Natural killer cell (primary cell): ENCODE results near the gene PSMC5. TPM values are rescaled to one million over a fixed set of nuclear protein-coding genes. Genes with fewer than 3 reads are reported as not detected.
"Not testable (repeated sequence)": the region's sequence is repeated elsewhere in the genome, so short reads cannot be mapped to it uniquely, and the experiment has no call there.

ENCODE experiments used
- ATAC-seq, 3 donors: fragments of 150-1000 bp in 2 of 3; fragments of 200-7000 bp in 1 of 3; cut with Tn5 transposase; 1 replicate in 1 of 3; 2 replicates in 2 of 3; pipeline ENCODE4 v1.10.0; 2021; ENCODE audit warnings: mild to moderate bottlenecking in 2 of 3, moderate library complexity in 2 of 3
- DNase-seq, 2 donors: peaks; one replicate each; pipeline versions ENCODE4 v3.0.0 to v3.0.0-alpha.2; 2013 to 2021; ENCODE audit warnings: mixed read lengths in 1 of 2
- H3K27ac ChIP-seq: one replicate; pipeline ENCODE4 v1.5.1; 2013; ENCODE audit warnings: mild to moderate bottlenecking, low read length
- H3K27me3 ChIP-seq: one replicate; pipeline ENCODE4 v1.6.1; 2013; ENCODE audit warnings: low read length; ENCODE audit not compliant: control insufficient read depth, insufficient read depth
- H3K36me3 ChIP-seq: one replicate; pipeline ENCODE4 v1.6.1; 2013; ENCODE audit warnings: low read length; ENCODE audit not compliant: control insufficient read depth, insufficient read depth
- H3K4me1 ChIP-seq: one replicate; pipeline ENCODE4 v1.6.1; 2013; ENCODE audit warnings: low read length; ENCODE audit not compliant: control insufficient read depth, insufficient read depth
- H3K4me3 ChIP-seq: one replicate; pipeline ENCODE4 v1.5.1; 2013; ENCODE audit warnings: low read length
- H3K9me3 ChIP-seq: one replicate; pipeline ENCODE4 v1.6.1; 2013; ENCODE audit warnings: low read length; ENCODE audit not compliant: control insufficient read depth, insufficient read depth
- H3K27ac Mint-ChIP-seq, 2 donors: one replicate each; pipeline ENCODE4 v1.8.0; 2022; ENCODE audit warnings: mild to moderate bottlenecking in 2 of 2, mixed read lengths in 2 of 2, moderate library complexity in 1 of 2
- H3K27me3 Mint-ChIP-seq, 2 donors: one replicate each; pipeline ENCODE4 v1.8.0; 2022; ENCODE audit warnings: low read depth in 2 of 2, mixed read lengths in 2 of 2
- H3K36me3 Mint-ChIP-seq: one replicate; pipeline ENCODE4 v1.8.0; 2022; ENCODE audit warnings: mixed read lengths
- H3K4me1 Mint-ChIP-seq, 2 donors: one replicate each; pipeline ENCODE4 v1.8.0; 2022; ENCODE audit warnings: mixed read lengths in 2 of 2
- H3K4me3 Mint-ChIP-seq: one replicate; pipeline ENCODE4 v1.8.0; 2022; ENCODE audit warnings: mild to moderate bottlenecking, moderate library complexity, mixed read lengths
- H3K9me3 Mint-ChIP-seq, 2 donors: one replicate each; pipeline ENCODE4 v1.8.0; 2022; ENCODE audit warnings: mixed read lengths in 2 of 2
- WGBS: methylation state at CpG from one replicate; pipeline ENCODE4 v1.1.7; 2013; ENCODE audit warnings: missing lambda C conversion rate; ENCODE audit not compliant: insufficient coverage; 5-methylcytosine and 5-hydroxymethylcytosine counted together
- intact Hi-C: fragments of 100-400 bp; cut with micrococcal nuclease; formaldehyde crosslinking; loops from one replicate; pipeline ENCODE4 v1.14.2; 2022
- total RNA-seq, 4 donors: library from RNA; stranded (reverse); fragments of 120-200 nt in 1 of 4; gene quantifications; one replicate each; pipeline versions ENCODE4 v1.2.3 to v1.2.4, GENCODE V29; 2013 to 2022
- TF ChIP-seq, protein P1 (sequence below): fragments of 200-600 bp; IDR thresholded peaks from one replicate; pipeline ENCODE4 v1.8.0; 2022; ENCODE audit warnings: antibody characterized with exemption

The PSMC5 gene
- total RNA-seq, 3 donors from 2014 or later (not counting 1 experiment from before 2014, with no cell fraction given) = 91.3 to 114 (median 100) TPM

DNA sequence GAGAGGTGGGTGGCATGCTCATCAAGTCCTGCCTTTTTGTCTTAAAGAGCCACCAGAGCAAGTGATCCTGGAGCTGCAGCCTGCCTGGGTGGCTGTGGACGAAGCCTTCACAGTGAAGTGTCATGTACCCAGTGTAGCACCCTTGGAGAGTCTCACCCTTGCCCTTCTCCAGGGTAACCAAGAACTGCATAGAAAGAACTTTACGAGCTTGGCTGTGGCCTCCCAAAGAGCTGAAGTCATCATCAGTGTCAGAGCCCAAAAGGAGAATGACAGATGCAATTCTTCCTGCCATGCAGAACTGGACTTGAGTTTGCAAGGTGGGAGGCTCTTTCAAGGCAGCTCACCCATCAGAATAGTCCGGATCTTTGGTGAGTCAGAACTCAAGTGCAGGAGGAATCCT, 32.0 kb downstream of the PSMC5 start:
- no peaks in the 10 kb centered on the region for H3K27me3 Mint-ChIP-seq
- Histone ChIP-seq H3K4me1 (no peaks in the 10 kb centered on the region), H3K27ac (no peak overlapping the region), H3K9me3 (no peaks in the 10 kb centered on the region), H3K27me3 (no peaks in the 10 kb centered on the region), H3K4me3 (no peak overlapping the region), H3K36me3 (no peaks in the 10 kb centered on the region)
- H3K36me3 Mint-ChIP-seq = no peaks in the 10 kb centered on the region
- no peak overlapping the region for H3K27ac Mint-ChIP-seq
- intact Hi-C loops = no loop called here
- H3K4me1 Mint-ChIP-seq = no peaks in the 10 kb centered on the region
- H3K4me3 Mint-ChIP-seq = no peak overlapping the region
- H3K9me3 Mint-ChIP-seq = no peaks in the 10 kb centered on the region
- no peak for DNase-seq
- 85% methylated on average over 3 of the region's 3 CpGs for WGBS
- TF ChIP-seq, protein P1, sequence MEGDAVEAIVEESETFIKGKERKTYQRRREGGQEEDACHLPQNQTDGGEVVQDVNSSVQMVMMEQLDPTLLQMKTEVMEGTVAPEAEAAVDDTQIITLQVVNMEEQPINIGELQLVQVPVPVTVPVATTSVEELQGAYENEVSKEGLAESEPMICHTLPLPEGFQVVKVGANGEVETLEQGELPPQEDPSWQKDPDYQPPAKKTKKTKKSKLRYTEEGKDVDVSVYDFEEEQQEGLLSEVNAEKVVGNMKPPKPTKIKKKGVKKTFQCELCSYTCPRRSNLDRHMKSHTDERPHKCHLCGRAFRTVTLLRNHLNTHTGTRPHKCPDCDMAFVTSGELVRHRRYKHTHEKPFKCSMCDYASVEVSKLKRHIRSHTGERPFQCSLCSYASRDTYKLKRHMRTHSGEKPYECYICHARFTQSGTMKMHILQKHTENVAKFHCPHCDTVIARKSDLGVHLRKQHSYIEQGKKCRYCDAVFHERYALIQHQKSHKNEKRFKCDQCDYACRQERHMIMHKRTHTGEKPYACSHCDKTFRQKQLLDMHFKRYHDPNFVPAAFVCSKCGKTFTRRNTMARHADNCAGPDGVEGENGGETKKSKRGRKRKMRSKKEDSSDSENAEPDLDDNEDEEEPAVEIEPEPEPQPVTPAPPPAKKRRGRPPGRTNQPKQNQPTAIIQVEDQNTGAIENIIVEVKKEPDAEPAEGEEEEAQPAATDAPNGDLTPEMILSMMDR = no peak
- ATAC-seq = no peak

DNA sequence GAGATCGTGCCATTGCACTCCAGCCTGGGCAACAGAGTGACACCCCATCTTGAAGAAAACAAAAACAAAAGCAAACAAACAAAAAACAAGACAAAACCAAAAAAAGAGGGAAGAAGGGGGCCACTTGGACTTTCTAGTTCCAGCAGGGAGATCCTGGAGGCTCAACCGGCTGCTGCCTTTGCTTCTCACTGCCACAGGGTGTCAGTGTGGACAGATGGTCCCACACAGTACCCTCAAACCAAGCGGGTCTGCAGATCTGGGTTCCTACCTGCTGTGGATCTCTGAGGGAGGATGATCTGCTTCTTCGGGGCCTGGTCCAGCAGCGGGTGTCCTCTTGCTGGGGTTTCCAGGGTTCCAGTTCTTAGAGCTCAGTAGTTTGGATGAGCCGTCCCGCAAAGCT, 39.4 kb downstream of the PSMC5 start:
- not testable (repeated sequence) for H3K36me3 ChIP-seq, H3K27ac Mint-ChIP-seq
- 59% methylated on average over 5 of the region's 7 CpGs for WGBS

DNA sequence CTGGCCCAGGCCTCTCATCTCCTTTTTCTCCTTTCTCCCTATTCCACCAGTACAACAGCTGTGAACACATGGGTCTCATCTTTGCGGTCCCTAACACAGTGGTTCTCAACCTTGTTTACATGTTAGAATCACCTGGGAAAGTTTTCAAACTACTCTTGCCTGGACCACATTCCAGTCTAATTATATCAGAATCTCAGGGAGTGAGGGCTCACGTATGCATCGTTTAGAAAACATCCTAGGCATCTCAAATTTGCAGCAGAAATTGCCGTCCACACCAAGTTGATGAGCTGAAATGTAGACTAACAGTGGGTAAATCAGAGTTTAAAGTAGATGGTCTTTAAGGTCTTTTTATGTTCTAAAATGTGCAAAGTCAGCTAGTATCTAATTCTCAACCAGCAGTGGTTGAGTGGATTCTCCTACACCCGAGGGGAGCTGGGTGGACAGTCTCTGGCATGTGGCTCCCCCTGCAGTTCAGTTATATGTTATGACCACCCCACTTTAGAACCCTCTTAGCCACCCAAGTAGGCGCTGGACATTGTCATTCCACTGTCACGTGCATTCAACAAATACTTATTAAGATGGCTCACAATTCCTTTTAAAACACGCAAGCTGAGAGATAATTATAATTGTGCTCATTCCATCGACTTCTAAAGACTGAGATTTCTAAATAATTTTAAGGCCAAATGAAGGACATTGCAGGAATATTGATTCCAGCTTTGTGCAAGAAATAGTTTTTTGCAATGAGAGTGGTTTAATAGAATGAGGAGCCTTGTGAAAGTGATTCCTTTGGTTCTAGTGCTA, 42.5 kb downstream of the PSMC5 start:
- H3K4me1 ChIP-seq, H3K4me1 Mint-ChIP-seq, H3K36me3 ChIP-seq, H3K27ac Mint-ChIP-seq, intact Hi-C loops, H3K4me3 Mint-ChIP-seq, H3K27ac ChIP-seq, H3K36me3 Mint-ChIP-seq, H3K27me3 Mint-ChIP-seq, H3K27me3 ChIP-seq, DNase-seq, H3K9me3 ChIP-seq, H3K9me3 Mint-ChIP-seq, ATAC-seq, H3K4me3 ChIP-seq: not testable (repeated sequence)
- WGBS = 72% methylated on average over 5 of the region's 9 CpGs

More for the DNA sequence above, 39.4 kb downstream of the PSMC5 start:
- H3K27me3 Mint-ChIP-seq, H3K4me3 Mint-ChIP-seq, H3K27ac ChIP-seq, H3K4me1 Mint-ChIP-seq, H3K4me1 ChIP-seq, DNase-seq, H3K9me3 Mint-ChIP-seq, H3K9me3 ChIP-seq, H3K36me3 Mint-ChIP-seq, ATAC-seq, H3K4me3 ChIP-seq, H3K27me3 ChIP-seq, intact Hi-C loops: not testable (repeated sequence)

DNA sequence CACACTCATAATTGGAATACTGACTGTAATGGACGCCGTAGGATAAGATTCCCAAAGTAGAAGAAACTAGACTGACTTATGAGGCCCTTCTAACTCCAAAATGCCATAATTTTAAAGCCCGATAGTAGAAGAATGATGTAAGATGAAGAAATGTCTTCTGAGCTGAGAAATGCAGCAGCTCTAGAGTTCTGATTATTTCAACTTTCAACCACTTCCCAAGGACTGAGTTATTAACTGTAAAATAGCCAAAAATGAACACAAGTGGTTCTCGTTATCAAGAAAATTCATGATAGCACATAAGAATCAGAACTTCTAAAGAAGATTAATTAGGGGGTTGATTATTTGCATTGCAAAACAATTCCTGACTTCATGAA, 43.0 kb downstream of the PSMC5 start:
- not testable (repeated sequence) for H3K9me3 Mint-ChIP-seq

DNA sequence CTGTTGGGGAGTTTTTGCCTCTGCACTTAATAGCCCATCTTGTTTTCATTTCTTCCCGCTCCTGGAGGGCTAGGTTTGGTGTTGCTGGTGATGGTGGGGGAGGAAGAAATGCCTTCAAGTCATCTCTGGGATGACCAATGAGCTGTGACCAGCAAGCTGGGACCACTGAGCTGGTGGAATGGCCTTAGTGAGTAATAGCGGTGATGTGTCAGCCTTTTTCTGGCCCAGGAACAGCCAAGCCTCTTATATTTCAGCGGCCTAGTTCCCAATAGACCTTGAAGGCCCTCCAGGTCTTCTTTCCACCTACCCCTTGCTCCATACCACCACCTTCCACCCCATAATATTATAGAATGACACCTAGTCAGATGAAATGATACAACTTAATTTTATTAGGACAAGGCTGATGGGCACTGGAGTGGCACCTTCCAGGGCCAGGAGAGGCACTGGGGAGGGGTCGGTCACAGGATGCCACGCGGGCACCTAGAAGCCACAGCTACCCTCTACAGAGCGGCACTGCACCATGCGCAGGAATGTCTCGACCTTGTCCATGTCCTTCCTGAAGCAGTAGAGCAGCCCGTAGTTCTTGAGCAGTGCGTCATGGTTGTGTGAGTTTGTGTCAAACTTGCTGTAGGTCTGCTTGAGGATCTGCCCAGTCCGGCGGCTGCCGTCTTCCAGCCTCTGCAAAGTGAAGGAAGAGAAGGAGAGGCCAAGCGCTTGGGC, 44.6 kb downstream of the PSMC5 start:
- 98% methylated on average over 6 of the region's 15 CpGs for WGBS
- ATAC-seq, intact Hi-C loops, H3K4me3 ChIP-seq, H3K4me1 Mint-ChIP-seq, H3K36me3 ChIP-seq, H3K27me3 Mint-ChIP-seq, H3K4me3 Mint-ChIP-seq, H3K27me3 ChIP-seq, H3K9me3 Mint-ChIP-seq, DNase-seq, H3K27ac Mint-ChIP-seq, H3K9me3 ChIP-seq, H3K36me3 Mint-ChIP-seq, H3K4me1 ChIP-seq, H3K27ac ChIP-seq: not testable (repeated sequence)

More for the DNA sequence above, 43.0 kb downstream of the PSMC5 start:
- H3K27ac ChIP-seq, H3K4me3 Mint-ChIP-seq, intact Hi-C loops, H3K4me1 Mint-ChIP-seq, H3K36me3 Mint-ChIP-seq, H3K27me3 ChIP-seq, H3K4me3 ChIP-seq, DNase-seq, H3K27me3 Mint-ChIP-seq, ATAC-seq, H3K9me3 ChIP-seq, H3K4me1 ChIP-seq, H3K36me3 ChIP-seq, H3K27ac Mint-ChIP-seq: not testable (repeated sequence)
- WGBS = no CpG with 5 or more reads among the region's 4 CpGs

DNA sequence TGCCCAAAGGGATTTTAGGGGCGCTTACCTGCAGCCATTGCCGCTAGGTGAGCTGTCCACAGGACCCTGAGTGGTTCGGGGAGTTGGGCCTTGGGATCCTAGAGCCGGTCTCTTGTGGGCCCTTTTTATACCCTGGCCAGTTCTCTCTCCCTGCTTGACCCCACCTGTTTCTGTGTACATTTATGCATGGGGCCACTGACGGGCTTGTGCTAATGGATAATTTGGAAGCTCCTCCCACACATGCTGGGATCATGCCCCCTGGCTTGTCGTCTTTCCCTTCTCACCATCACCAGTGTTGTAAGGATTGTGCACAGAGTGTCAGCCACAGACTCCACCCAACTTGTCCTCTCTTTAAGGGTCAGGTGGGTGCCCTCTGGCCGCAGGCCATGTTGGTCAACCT, 46.3 kb downstream of the PSMC5 start, which contains the start of gene CSH2:
TSS of gene CSH2 (minus strand) at position 101 of the 400 bp plus-strand sequence. CDS start at position 38, 63 bp downstream.
- intact Hi-C loops, H3K9me3 Mint-ChIP-seq, H3K4me1 Mint-ChIP-seq, H3K27ac ChIP-seq, DNase-seq, ATAC-seq, H3K4me3 Mint-ChIP-seq, H3K27me3 Mint-ChIP-seq, H3K27me3 ChIP-seq, H3K27ac Mint-ChIP-seq, H3K4me3 ChIP-seq, H3K36me3 ChIP-seq, H3K4me1 ChIP-seq, H3K36me3 Mint-ChIP-seq, H3K9me3 ChIP-seq: not testable (repeated sequence)
- no CpG with 5 or more reads among the region's 7 CpGs for WGBS

DNA sequence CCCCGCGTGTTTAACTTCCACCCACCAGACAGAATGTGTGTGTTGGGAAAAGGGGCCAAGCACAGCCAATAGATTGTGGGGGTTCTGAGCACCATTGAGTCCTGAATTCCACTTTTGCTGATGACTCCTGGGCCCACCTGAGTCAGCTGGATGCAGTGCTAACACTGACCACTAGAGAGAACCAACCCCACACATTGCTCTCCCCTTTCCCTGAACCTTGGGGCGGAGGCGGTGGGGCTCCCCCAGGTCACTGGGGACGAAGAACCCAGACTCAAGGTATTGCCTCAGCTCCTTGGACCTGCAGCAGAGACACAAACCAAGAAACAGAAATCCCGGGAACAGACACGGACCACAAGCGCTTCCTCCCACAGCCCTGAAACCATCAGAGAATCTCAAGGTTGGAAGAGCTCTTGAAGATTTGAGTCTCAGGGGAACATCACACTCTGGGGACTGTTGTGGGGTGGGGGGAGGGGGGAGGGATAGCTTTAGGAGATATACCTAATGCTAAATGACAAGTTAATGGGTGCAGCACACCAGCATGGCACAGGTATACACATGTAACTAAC, 46.9 kb downstream of the PSMC5 start:
- H3K9me3 Mint-ChIP-seq, H3K36me3 Mint-ChIP-seq, H3K9me3 ChIP-seq, H3K4me3 ChIP-seq, H3K27ac ChIP-seq, H3K4me1 ChIP-seq, DNase-seq, H3K4me1 Mint-ChIP-seq, ATAC-seq, H3K27me3 Mint-ChIP-seq, H3K36me3 ChIP-seq, H3K4me3 Mint-ChIP-seq, intact Hi-C loops, H3K27me3 ChIP-seq, H3K27ac Mint-ChIP-seq: not testable (repeated sequence)
- WGBS = 68% methylated on average over 4 of the region's 8 CpGs
